HepG2 (cell line): ENCODE results near the gene ATG7. TPM values are rescaled to one million over a fixed set of nuclear protein-coding genes. Genes with fewer than 3 reads are reported as not detected.

ENCODE experiments used
- SRSF1 ChIP-seq: fragments of 200-400 bp; formaldehyde crosslinking; optimal IDR thresholded peaks from 2 replicates; pipeline ENCODE3; 2017; ENCODE audit warnings: mild to moderate bottlenecking, low read depth, low read length, moderate library complexity
- TBX3 ChIP-seq: fragments of 450-650 bp; IDR thresholded peaks from 2 replicates; pipeline ENCODE4 v1.6.1; 2017; ENCODE audit warnings: antibody characterized with exemption, mild to moderate bottlenecking, inconsistent platforms, borderline replicate concordance
- TCF12 ChIP-seq, 2 experiments: fragments of 450-650 bp in 1 of 2; sonication (generic) in 1 of 2; formaldehyde crosslinking in 1 of 2; IDR thresholded peaks; 2 replicates each; pipeline versions ENCODE4 v1.6.1 to v1.8.0; 2017 to 2022; ENCODE audit warnings: antibody characterized with exemption in 1 of 2, mild to moderate bottlenecking in 1 of 2, missing genetic modification reagents in 1 of 2, moderate library complexity in 1 of 2
- polyA plus RNA-seq, 8 experiments: library from polyadenylated mRNA; depleted of rRNA in 3 of 8; stranded (reverse) in 7 of 8; unstranded in 1 of 8; fragments of >200 nt; fragmentation: Illumina TruSeq in 4 of 8; extraction: Trizol in 4 of 8; gene quantifications; 2 replicates each; pipeline versions ENCODE4 v1.2.1 to v1.2.3, GENCODE V29; 2011 to 2016; ENCODE audit warnings: low read depth in 4 of 8, missing spikeins in 1 of 8, mixed read lengths in 1 of 8; ENCODE audit not compliant: insufficient read depth in 1 of 8
- total RNA-seq, 5 experiments: library from RNA; depleted of rRNA; stranded (reverse); fragments of >200 nt; fragmentation: Illumina TruSeq; extraction: Trizol; gene quantifications; 2 replicates each; pipeline ENCODE4 v1.2.3, GENCODE V29; 2016; ENCODE audit warnings: low read depth in 1 of 5
- TF ChIP-seq, protein P1 (sequence below): sonication (generic); formaldehyde crosslinking; IDR thresholded peaks from 2 replicates; pipeline ENCODE4 v1.9.0; 2021; ENCODE audit warnings: mild to moderate bottlenecking, missing genetic modification reagents
- TF ChIP-seq, protein P2 (sequence below): fragments of 450-650 bp; IDR thresholded peaks from 2 replicates; pipeline ENCODE4 v1.6.1; 2017; ENCODE audit warnings: mild to moderate bottlenecking

ATG7 gene
- total and polyA plus RNA-seq, 2 of the 13 experiments (the other 11 are each of a cell fraction or from before 2014, with no cell fraction given): 7.8 to 22.1 TPM

DNA sequence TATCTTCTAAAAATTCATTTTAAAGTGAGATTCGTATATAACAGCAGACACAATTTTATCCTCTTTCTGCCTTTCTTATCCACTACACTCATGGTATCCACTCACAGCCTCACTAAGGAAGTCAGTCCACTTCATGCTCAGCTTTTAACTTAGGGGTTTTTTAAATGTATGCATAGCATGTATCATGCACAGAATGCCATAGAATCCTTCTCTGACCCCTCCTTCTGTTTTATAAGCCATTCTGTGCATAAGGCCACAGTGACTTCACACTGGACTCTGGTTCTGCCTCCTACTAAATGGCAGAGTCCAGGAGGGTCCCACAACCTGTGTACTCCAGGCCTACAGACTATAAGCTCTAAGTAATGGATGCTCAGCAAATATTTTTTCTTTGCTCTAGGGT lies 129.2 kb downstream of the ATG7 start (continued):
- TF ChIP-seq, protein P1, sequence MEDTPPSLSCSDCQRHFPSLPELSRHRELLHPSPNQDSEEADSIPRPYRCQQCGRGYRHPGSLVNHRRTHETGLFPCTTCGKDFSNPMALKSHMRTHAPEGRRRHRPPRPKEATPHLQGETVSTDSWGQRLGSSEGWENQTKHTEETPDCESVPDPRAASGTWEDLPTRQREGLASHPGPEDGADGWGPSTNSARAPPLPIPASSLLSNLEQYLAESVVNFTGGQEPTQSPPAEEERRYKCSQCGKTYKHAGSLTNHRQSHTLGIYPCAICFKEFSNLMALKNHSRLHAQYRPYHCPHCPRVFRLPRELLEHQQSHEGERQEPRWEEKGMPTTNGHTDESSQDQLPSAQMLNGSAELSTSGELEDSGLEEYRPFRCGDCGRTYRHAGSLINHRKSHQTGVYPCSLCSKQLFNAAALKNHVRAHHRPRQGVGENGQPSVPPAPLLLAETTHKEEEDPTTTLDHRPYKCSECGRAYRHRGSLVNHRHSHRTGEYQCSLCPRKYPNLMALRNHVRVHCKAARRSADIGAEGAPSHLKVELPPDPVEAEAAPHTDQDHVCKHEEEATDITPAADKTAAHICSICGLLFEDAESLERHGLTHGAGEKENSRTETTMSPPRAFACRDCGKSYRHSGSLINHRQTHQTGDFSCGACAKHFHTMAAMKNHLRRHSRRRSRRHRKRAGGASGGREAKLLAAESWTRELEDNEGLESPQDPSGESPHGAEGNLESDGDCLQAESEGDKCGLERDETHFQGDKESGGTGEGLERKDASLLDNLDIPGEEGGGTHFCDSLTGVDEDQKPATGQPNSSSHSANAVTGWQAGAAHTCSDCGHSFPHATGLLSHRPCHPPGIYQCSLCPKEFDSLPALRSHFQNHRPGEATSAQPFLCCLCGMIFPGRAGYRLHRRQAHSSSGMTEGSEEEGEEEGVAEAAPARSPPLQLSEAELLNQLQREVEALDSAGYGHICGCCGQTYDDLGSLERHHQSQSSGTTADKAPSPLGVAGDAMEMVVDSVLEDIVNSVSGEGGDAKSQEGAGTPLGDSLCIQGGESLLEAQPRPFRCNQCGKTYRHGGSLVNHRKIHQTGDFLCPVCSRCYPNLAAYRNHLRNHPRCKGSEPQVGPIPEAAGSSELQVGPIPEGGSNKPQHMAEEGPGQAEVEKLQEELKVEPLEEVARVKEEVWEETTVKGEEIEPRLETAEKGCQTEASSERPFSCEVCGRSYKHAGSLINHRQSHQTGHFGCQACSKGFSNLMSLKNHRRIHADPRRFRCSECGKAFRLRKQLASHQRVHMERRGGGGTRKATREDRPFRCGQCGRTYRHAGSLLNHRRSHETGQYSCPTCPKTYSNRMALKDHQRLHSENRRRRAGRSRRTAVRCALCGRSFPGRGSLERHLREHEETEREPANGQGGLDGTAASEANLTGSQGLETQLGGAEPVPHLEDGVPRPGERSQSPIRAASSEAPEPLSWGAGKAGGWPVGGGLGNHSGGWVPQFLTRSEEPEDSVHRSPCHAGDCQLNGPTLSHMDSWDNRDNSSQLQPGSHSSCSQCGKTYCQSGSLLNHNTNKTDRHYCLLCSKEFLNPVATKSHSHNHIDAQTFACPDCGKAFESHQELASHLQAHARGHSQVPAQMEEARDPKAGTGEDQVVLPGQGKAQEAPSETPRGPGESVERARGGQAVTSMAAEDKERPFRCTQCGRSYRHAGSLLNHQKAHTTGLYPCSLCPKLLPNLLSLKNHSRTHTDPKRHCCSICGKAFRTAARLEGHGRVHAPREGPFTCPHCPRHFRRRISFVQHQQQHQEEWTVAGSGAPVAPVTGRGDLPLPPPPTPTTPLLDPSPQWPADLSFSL (CRISPR knock-in tag): no peak
- TF ChIP-seq, protein P2, sequence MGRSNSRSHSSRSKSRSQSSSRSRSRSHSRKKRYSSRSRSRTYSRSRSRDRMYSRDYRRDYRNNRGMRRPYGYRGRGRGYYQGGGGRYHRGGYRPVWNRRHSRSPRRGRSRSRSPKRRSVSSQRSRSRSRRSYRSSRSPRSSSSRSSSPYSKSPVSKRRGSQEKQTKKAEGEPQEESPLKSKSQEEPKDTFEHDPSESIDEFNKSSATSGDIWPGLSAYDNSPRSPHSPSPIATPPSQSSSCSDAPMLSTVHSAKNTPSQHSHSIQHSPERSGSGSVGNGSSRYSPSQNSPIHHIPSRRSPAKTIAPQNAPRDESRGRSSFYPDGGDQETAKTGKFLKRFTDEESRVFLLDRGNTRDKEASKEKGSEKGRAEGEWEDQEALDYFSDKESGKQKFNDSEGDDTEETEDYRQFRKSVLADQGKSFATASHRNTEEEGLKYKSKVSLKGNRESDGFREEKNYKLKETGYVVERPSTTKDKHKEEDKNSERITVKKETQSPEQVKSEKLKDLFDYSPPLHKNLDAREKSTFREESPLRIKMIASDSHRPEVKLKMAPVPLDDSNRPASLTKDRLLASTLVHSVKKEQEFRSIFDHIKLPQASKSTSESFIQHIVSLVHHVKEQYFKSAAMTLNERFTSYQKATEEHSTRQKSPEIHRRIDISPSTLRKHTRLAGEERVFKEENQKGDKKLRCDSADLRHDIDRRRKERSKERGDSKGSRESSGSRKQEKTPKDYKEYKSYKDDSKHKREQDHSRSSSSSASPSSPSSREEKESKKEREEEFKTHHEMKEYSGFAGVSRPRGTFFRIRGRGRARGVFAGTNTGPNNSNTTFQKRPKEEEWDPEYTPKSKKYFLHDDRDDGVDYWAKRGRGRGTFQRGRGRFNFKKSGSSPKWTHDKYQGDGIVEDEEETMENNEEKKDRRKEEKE: no peak
- no peak for TF ChIP-seq TCF12 (IDR thresholded peaks at IDR 0.05)
- no peak for TF ChIP-seq TCF12 (CRISPR knock-in tag; IDR thresholded peaks at IDR 0.05)
- no peak for TF ChIP-seq SRSF1
- TF ChIP-seq TBX3: no peak
